ENCODE results near the gene KANSL2. TPM values are rescaled to one million over a fixed set of nuclear protein-coding genes. Genes with fewer than 3 reads are reported as not detected.
A peak's percentile ranks its signal among the peaks of the same experiment; 100 is the strongest.
"Not testable (repeated sequence)": the region's sequence is repeated elsewhere in the genome, so short reads cannot be mapped to it uniquely, and the experiment has no call there.

KANSL2 gene
- total RNA-seq = 100 to 1,000 TPM in 1 of 5 experiments, 10 to 100 TPM in 4; 37.5 to 117 (median 74.4) TPM
- polyA plus RNA-seq = 10 to 100 TPM; 33.4 to 50.8 TPM
- 175 reads per million, percentile 92 among the genes with 10 or more reads in this experiment for total RNA-seq

DNA sequence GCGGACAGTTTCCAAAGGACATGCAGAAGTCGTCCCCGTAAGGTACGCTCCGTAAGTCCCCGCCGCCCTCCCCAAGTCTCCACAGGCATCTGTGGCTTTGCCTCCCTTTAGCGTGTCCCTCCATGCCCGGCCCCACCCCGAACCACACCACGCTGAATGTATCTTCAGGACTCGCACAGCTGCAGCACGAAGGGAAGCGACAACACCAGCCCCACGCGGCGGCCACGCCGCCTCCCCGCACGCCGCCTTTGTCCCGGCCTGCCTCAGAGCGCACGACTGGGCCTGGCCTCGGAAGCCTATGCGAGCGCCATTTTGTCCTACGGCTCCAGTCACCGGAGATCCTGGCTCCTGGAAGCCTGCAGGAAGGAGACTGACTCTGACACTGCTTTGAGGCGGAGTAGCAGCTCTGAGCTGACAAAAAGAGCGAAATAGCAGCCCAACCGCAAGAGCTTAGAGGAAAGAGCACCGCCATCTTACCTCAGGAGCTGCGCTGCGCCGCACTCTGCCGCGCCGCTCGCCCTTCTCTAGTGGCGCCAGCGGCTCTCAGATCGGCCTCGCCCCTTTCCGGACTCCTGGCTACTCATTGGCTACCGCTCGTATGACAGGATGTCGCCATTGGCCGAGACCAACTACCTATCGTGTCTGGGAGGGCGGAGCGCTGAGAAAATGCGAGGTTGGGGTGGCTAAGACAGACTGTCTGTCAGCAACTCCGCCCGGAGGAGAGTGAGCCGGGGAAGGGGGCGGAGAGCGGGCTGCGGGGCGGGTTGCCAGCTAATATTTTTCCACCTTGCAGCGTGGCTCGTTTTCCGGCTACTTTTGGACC lies at the start of gene KANSL2:
Gene KANSL2 (minus strand): TSS at position 529 of the 823 bp plus-strand sequence. CDS start 606 bp downstream, outside the sequence.
- Histone ChIP-seq H3K27me3 (ENCODE audit: control insufficient read depth in 2 of 2, insufficient read depth in 2 of 2, low read length in 2 of 2) (no peaks in the 10 kb centered on the region), H3K4me1 (ENCODE audit: control insufficient read depth in 2 of 2, insufficient read depth in 2 of 2, low read length in 2 of 2) (peaks cover 30 to 38% of the 10 kb centered on the region in 2 donors), H3K27ac (ENCODE audit: low read depth, low read length) (peak within 1 kb of the TSS; percentile 90), H3K4me3 (ENCODE audit: low read length) (peak within 1 kb of the TSS; percentile 88), H3K36me3 (ENCODE audit: control insufficient read depth in 2 of 3, insufficient read depth in 3 of 3, low read length in 3 of 3) (peaks cover 3 to 34% (median 7%) of the 10 kb centered on the region in 3 experiments), H3K9me3 (ENCODE audit: control insufficient read depth in 2 of 3, low read length in 3 of 3) (no peaks in the 10 kb centered on the region)
- ATAC-seq (peak; percentile 97), DNase-seq (peak; percentile 79 to 98 (median 96))
- H3K27me3 Mint-ChIP-seq = no peaks in the 10 kb centered on the region
- H3K9me3 Mint-ChIP-seq = peaks cover 0 to 1% (median 0%) of the 10 kb centered on the region in 11 donors
- peaks cover 32 to 60% (median 53%) of the 10 kb centered on the region in 7 donors for H3K4me1 Mint-ChIP-seq
- H3K36me3 Mint-ChIP-seq = peaks cover 10 to 34% (median 27%) of the 10 kb centered on the region in 5 donors
- ChIA-PET CTCF (interaction anchor here (0.6 to 1.4 kb wide), 3 partner anchors 15 to 36 kb away, joined by 3 read pairs; no protein-coding TSS in a partner anchor), POLR2A (interaction anchor here (0.5 to 3.3 kb wide), 14 partner anchors 9 to 1059 kb away, joined by 3 to 35 read pairs (median 4); partner anchors contain the start of genes CCNT1, FKBP11, TMBIM6 and TUBA1A)
- peak within 1 kb of the TSS; percentile 93 to 99 (median 97) for H3K4me3 Mint-ChIP-seq
- peak within 1 kb of the TSS; percentile 97 to 99 (median 98) for H3K27ac Mint-ChIP-seq
- intact Hi-C loops (cut with micrococcal nuclease) = loop anchor here (1.0 to 10.0 kb wide), 13 partner anchors 34 to 1345 kb away; partner anchors contain the start of genes CACNB3 (in 2 of the 2), CCNT1 (in 2 of the 2), DDX23 (in 2 of the 2) and ASB8 (in 1 of the 2)

- ATAC-seq (no peak), DNase-seq (no peak)
- H3K27me3 Mint-ChIP-seq = peaks cover 0 to 11% (median 0%) of the 10 kb centered on the region in 5 donors
- no peaks in the 10 kb centered on the region for H3K27me3 ChIP-seq (ENCODE audit: control insufficient read depth in 2 of 2, insufficient read depth in 2 of 2, low read length in 2 of 2)
- H3K9me3 Mint-ChIP-seq = peaks cover 0 to 2% (median 0%) of the 10 kb centered on the region in 11 donors
- CTCF ChIA-PET = no interaction called here
- no peak overlapping the region for H3K27ac ChIP-seq (ENCODE audit: low read depth, low read length)
- no peaks in the 10 kb centered on the region for H3K9me3 ChIP-seq (ENCODE audit: control insufficient read depth in 2 of 3, low read length in 3 of 3)
- peaks cover 0 to 1% (median 0%) of the 10 kb centered on the region in 7 donors for H3K4me1 Mint-ChIP-seq
- H3K27ac Mint-ChIP-seq = no peak overlapping the region
- no peak overlapping the region for H3K4me3 Mint-ChIP-seq
- H3K4me3 ChIP-seq (ENCODE audit: low read length) = no peak overlapping the region
- H3K36me3 Mint-ChIP-seq = peaks cover 0 to 4% (median 0%) of the 10 kb centered on the region in 5 donors
- POLR2A ChIA-PET = no interaction called here
- H3K4me1 ChIP-seq (ENCODE audit: control insufficient read depth in 2 of 2, insufficient read depth in 2 of 2, low read length in 2 of 2) = no peaks in the 10 kb centered on the region
- H3K36me3 ChIP-seq (ENCODE audit: control insufficient read depth in 2 of 3, insufficient read depth in 3 of 3, low read length in 3 of 3) = no peaks in the 10 kb centered on the region
- intact Hi-C loops (cut with micrococcal nuclease) = no loop called here
These were observed 46.8 kb upstream of the KANSL2 start for GRCh38 chr12:48728807-48729206.

DNA sequence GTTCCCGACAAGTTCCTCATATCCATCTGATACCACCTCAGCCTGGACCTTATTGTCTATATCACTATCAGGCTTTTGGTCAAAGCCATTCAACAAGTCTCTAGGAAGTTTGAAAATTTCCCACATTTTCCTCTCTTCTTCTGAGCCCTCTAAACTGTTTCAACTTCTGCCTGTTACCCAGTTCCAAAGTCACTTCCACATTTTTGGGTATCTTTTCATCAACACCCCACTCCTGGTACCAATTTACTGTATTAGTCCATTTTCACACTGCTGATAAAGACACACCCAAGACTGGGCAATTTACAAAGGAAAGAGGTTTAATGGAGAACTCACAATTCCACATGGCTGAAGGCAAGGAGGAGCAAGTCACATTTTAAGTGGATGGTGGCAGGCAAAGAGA lies 38.7 kb upstream of the KANSL2 start:
- peaks cover 3 to 17% (median 11%) of the 10 kb centered on the region in 7 donors for H3K4me1 Mint-ChIP-seq
- H3K4me3 ChIP-seq (ENCODE audit: low read length); H3K4me3 Mint-ChIP-seq; intact Hi-C loops (cut with micrococcal nuclease); DNase-seq; H3K27ac ChIP-seq (ENCODE audit: low read depth, low read length); POLR2A ChIA-PET; H3K9me3 ChIP-seq (ENCODE audit: control insufficient read depth in 2 of 3, low read length in 3 of 3); ATAC-seq; H3K4me1 ChIP-seq (ENCODE audit: control insufficient read depth in 2 of 2, insufficient read depth in 2 of 2, low read length in 2 of 2); H3K27me3 Mint-ChIP-seq; H3K36me3 ChIP-seq (ENCODE audit: control insufficient read depth in 2 of 3, insufficient read depth in 3 of 3, low read length in 3 of 3); H3K27me3 ChIP-seq (ENCODE audit: control insufficient read depth in 2 of 2, insufficient read depth in 2 of 2, low read length in 2 of 2): not testable (repeated sequence)
- H3K36me3 Mint-ChIP-seq = peaks cover 8 to 22% (median 20%) of the 10 kb centered on the region in 5 donors
- H3K9me3 Mint-ChIP-seq = peaks cover 0 to 26% (median 14%) of the 10 kb centered on the region in 11 donors
- CTCF ChIA-PET = interaction anchor here (0.6 kb wide), 1 partner anchor 1688 kb away, joined by 4 read pairs; no protein-coding TSS in a partner anchor
- H3K27ac Mint-ChIP-seq = peak overlapping the region in 1 of 9 donors; percentile 56

DNA sequence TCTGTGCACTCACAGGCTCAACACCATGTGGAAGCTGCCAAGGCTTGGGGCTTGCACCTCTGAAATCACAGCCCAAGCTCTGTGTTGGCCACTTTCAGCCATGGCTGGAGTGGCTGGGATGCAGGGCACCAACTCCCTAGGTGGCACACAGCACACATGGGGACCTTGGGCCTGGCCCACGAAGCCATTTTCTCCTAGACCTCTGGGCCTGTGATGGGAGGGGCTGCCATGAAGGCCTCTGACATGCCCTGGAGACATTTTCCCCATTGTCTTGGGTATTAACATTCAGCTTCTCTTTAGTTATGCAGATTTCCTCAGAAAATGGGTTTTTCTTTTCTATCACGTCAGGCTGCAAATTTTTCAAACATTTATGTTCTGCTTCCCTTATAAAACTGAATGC lies 38.1 kb upstream of the KANSL2 start:
- ATAC-seq; DNase-seq; H3K9me3 ChIP-seq (ENCODE audit: control insufficient read depth in 2 of 3, low read length in 3 of 3); H3K27me3 Mint-ChIP-seq; H3K27ac Mint-ChIP-seq; H3K36me3 ChIP-seq (ENCODE audit: control insufficient read depth in 2 of 3, insufficient read depth in 3 of 3, low read length in 3 of 3); POLR2A ChIA-PET; H3K27me3 ChIP-seq (ENCODE audit: control insufficient read depth in 2 of 2, insufficient read depth in 2 of 2, low read length in 2 of 2); H3K4me3 Mint-ChIP-seq; intact Hi-C loops (cut with micrococcal nuclease); CTCF ChIA-PET; H3K27ac ChIP-seq (ENCODE audit: low read depth, low read length); H3K4me1 ChIP-seq (ENCODE audit: control insufficient read depth in 2 of 2, insufficient read depth in 2 of 2, low read length in 2 of 2); H3K4me3 ChIP-seq (ENCODE audit: low read length): not testable (repeated sequence)
- Mint-ChIP-seq H3K36me3 (peaks cover 8 to 23% (median 20%) of the 10 kb centered on the region in 5 donors), H3K4me1 (peaks cover 5 to 23% (median 14%) of the 10 kb centered on the region in 7 donors), H3K9me3 (peaks cover 0 to 26% (median 14%) of the 10 kb centered on the region in 11 donors)

GRCh38 chr12:48719002-48719401 lies 37.0 kb upstream of the KANSL2 start:
- H3K27me3 Mint-ChIP-seq; CTCF ChIA-PET; H3K36me3 ChIP-seq (ENCODE audit: control insufficient read depth in 2 of 3, insufficient read depth in 3 of 3, low read length in 3 of 3); H3K4me3 ChIP-seq (ENCODE audit: low read length); H3K27ac ChIP-seq (ENCODE audit: low read depth, low read length); H3K27me3 ChIP-seq (ENCODE audit: control insufficient read depth in 2 of 2, insufficient read depth in 2 of 2, low read length in 2 of 2); DNase-seq; ATAC-seq; H3K9me3 ChIP-seq (ENCODE audit: control insufficient read depth in 2 of 3, low read length in 3 of 3): not testable (repeated sequence)
- H3K4me3 Mint-ChIP-seq = peak overlapping the region in 1 of 10 donors; percentile 36
- H3K27ac Mint-ChIP-seq = peak overlapping the region in 2 of 9 donors; percentile 74 to 99
- peaks cover 9 to 16% of the 10 kb centered on the region in 2 donors for H3K4me1 ChIP-seq (ENCODE audit: control insufficient read depth in 2 of 2, insufficient read depth in 2 of 2, low read length in 2 of 2)
- H3K4me1 Mint-ChIP-seq = peaks cover 11 to 34% (median 26%) of the 10 kb centered on the region in 7 donors
- intact Hi-C loops (cut with micrococcal nuclease) = loop anchor here (5.0 to 10.0 kb wide), 7 partner anchors 348 to 1126 kb away; partner anchors contain the start of genes ZNF641 (in 2 of the 2), ASB8 (in 1 of the 2), BCDIN3D (in 1 of the 2) and LMBR1L (in 1 of the 2)
- POLR2A ChIA-PET = interaction anchor here (0.6 kb wide), 1 partner anchor 1612 kb away, joined by 3 read pairs; no protein-coding TSS in a partner anchor
- peaks cover 8 to 31% (median 20%) of the 10 kb centered on the region in 5 donors for H3K36me3 Mint-ChIP-seq
- H3K9me3 Mint-ChIP-seq = peaks cover 0 to 26% (median 14%) of the 10 kb centered on the region in 11 donors

DNA sequence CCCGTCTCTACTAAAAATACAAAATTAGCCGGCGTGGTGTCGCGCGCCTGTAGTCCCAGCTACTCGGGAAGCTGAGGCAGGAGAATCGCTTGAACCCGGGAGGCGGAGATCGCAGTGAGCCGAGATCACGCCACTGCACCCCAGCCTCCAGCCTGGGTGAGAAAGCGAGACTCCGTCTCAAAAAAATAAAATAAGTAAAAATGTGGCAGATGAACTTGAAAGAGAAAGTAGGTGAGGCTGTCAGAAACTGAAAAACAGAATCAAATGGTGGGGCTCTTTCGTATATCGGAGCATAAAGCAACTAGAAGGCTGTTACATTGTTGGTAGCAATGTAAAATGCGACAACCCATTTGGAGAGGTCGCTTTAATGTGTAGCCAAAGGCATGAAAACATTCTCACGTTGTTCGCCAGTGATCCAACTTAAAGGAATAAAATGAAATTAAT lies 35.2 kb upstream of the KANSL2 start:
- no peak for DNase-seq
- CTCF ChIA-PET = no interaction called here
- Histone ChIP-seq H3K36me3 (ENCODE audit: control insufficient read depth in 2 of 3, insufficient read depth in 3 of 3, low read length in 3 of 3) (peaks cover 0 to 12% (median 0%) of the 10 kb centered on the region in 3 experiments), H3K27ac (ENCODE audit: low read depth, low read length) (peak overlapping the region; percentile 95), H3K4me3 (ENCODE audit: low read length) (peak overlapping the region; percentile 65), H3K27me3 (ENCODE audit: control insufficient read depth in 2 of 2, insufficient read depth in 2 of 2, low read length in 2 of 2) (no peaks in the 10 kb centered on the region), H3K9me3 (ENCODE audit: control insufficient read depth in 2 of 3, low read length in 3 of 3) (peaks cover 0 to 5% (median 0%) of the 10 kb centered on the region in 3 experiments), H3K4me1 (ENCODE audit: control insufficient read depth in 2 of 2, insufficient read depth in 2 of 2, low read length in 2 of 2) (peaks cover 14 to 24% of the 10 kb centered on the region in 2 donors)
- Mint-ChIP-seq H3K4me3 (peak overlapping the region; percentile 89 to 98 (median 94)), H3K27ac (peak overlapping the region; percentile 95 to 99 (median 98)), H3K27me3 (peaks cover 0 to 4% (median 0%) of the 10 kb centered on the region in 5 donors), H3K4me1 (peaks cover 21 to 44% (median 36%) of the 10 kb centered on the region in 7 donors), H3K36me3 (peaks cover 18 to 39% (median 25%) of the 10 kb centered on the region in 5 donors), H3K9me3 (peaks cover 0 to 26% (median 14%) of the 10 kb centered on the region in 11 donors)
- intact Hi-C loops (cut with micrococcal nuclease) = loop anchor here (2.0 to 10.0 kb wide), 10 partner anchors 350 to 1396 kb away; partner anchors contain the start of genes ZNF641 (in 2 of the 2), ASB8 (in 1 of the 2), BCDIN3D (in 1 of the 2) and COX14 (in 1 of the 2)
- POLR2A ChIA-PET = interaction anchor here (0.5 to 2.4 kb wide), 2 partner anchors 44 to 518 kb away, joined by 3 to 6 read pairs; no protein-coding TSS in a partner anchor
- ATAC-seq = no peak

Measured in naive thymus-derived CD4-positive, alpha-beta T cell (primary cell).